Stimulated activated CD8-positive, alpha-beta memory T cell treated with anti-CD3 and anti-CD28 coated beads, Interleukin-15, amount 100 ng/mL, for 48 hours (primary cell): ENCODE measurements around the gene PLA2G2D.
"Not testable (repeated sequence)": the region's sequence is repeated elsewhere in the genome, so short reads cannot be mapped to it uniquely, and the experiment has no call there.

ENCODE experiments used
- DNase-seq, 2 donors: peaks; one replicate each; pipeline ENCODE4 v3.0.0-alpha.2; 2020; ENCODE audit warnings: low read depth in 2 of 2

The PLA2G2D gene

GRCh38 chr1:20143318-20143717 lies 24.0 kb upstream of the PLA2G2D start:
- DNase-seq, result no peak

DNA sequence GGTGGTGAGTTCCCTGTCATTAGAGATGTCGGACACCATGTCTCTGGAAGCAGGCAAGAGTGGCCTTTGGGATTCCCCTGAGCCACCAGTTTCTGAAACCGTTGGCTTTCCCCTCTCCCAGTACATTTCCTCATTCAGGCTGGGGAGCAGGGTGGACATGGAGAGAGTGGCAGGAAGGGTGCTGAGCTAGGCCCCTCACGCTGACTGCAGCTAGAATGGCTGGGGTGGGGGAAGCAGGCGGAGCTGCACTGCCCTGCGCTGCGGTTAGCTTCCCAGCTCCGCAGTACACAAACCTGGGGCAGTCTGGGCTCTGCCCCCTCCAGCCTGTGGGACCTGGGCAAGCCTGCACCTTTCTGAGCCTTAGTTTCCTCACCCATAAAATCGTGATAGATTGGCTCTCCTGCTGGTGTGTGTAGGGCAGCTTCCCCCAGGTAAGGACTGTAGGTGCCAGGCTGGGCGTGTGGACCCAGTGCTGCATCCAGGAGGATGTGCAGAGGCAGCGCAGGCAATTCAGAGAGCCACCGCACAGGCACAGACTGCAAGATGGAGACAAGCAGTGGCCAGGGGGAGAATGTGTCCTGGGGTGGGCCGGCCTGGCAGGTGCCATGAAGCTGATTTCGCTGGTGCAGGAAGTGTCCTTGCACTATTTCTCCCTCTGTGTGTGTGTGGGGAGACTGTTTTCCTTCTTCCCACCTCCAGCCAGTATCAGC lies 22.8 kb upstream of the PLA2G2D start:
- no peak for DNase-seq

- DNase-seq, result no peak
Measured at GRCh38 chr1:20141466-20141865, 22.1 kb upstream of the PLA2G2D start.

GRCh38 chr1:20141001-20141400 lies 21.7 kb upstream of the PLA2G2D start:
- no peak for DNase-seq

DNA sequence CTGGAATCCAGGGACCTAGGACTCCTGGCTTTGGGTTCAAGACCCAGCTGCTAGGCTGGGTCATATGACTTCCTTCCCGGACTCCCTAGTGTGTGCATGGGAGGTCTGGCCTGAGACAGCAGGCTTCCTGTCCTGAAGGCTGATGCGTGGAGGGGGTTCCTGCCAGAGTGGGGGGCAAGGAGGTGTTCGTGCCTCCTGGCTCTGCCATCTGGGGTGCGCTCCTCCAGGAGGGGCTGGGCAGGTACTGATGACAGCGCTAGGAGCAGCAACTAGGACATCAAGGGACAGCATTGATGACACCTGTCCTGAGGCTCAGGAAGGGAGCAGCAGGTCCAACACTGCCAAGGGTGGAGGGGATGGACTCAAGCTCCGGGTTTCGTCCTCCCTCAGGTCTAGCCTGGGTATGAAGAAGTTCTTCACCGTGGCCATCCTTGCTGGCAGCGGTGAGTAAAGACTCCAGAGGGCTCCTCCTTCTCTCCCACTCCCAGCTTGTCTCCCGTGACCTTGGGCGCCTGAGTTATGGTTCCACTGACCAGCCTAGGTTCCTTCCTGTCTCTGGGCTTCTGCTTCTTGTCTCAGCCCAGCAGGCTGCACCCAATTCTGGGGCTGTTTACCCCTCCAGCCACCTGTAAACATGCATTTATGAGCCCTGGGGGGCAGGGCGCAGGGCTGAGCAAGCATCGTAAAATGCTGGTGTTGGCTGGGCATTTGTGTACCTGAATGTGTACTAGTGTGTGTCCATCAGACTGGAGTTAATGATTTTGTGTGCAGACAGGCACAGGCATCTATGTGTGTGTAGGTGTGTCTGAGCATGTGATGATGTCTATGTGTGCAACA lies 20.7 kb upstream of the PLA2G2D start:
- no peak for DNase-seq

- DNase-seq, result no peak
Measured at GRCh38 chr1:20138961-20139550, 19.7 kb upstream of the PLA2G2D start, which contains the start of gene PLA2G2F. Gene PLA2G2F (plus strand): TSS chr1:20139323. CDS start chr1:20139428, 105 bp downstream.

DNA sequence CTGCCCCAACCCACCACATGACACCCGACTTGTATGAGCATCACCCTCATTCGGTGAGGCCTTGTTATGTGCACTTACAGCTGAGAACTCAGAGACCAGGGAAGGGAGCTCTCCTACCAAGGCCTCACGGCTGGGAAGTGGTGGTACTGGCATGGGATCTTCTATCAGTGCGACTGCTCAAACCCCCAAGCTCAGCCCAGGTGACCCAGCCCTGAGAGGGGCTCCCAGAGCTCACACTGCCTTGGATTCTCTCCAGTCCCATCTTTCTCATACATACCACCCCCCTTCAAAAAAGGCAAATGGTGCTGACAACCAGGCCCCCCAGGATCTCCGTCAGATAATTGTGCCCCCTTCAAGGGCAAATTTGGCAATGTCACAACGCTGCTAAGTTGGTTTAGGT lies 19.0 kb upstream of the PLA2G2D start:
- no peak for DNase-seq

DNA sequence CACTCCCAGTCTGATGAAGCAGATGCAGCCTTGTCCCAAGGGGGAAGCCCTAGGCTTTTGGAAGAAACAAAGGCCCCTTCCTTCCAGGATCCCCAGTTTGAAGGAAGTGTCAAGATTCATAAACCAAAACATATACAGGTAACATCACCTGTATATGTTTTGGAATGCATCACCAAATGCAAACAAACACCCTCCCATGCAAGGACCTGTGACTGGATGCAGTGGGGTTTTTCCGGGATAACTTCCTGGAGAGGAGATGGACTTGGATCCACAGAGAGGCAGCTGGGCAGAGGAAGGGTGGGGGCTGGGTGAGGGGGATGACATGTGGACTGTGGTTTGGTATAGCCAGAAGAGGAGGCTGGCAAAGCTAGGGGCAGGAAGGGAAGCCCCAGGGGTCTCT lies 18.3 kb upstream of the PLA2G2D start:
- DNase-seq, result no peak

GRCh38 chr1:20137055-20137454 lies 17.7 kb upstream of the PLA2G2D start:
- DNase-seq, result no peak

GRCh38 chr1:20136249-20136648 lies 16.9 kb upstream of the PLA2G2D start:
- DNase-seq, result no peak

DNA sequence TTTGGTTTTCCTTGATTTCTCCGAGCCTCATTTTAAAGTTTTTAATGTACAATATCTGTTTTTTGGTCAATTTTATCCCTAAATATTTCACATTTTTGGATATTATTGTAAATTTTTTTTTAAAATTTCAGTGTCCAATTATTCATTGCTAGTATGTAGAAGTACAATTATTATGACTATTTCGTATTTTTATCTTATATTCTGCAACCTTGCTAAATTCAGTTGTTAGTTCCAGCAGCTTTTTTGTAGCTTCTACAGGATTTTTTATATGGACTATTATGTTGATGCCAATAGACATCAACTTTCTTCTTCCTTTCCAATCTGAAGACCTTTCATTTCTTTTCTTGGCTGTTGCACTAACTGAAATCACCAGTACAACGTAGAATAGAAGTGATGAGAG lies 15.7 kb upstream of the PLA2G2D start:
- DNase-seq, result no peak

DNA sequence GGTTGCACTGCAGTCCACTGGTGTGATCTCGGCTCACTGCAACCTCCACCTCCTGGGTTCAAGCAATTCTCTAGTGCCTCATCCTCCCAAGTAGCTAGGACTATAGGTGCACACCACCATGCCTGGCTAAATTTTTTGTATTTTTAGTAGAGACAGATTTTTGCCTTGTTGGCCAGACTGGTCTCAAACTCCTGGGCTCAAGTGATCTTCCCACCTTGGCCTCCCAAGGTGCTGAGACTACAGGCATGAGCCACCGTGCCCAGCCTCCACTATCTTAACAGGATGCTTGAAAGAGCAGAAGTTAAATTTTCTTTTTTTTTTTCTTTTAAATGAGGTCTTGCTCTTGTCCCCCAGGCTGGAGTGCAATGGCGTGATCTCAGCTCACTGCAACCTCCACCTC lies 11.2 kb upstream of the PLA2G2D start:
- DNase-seq, result not testable (repeated sequence)

GRCh38 chr1:20126806-20127440 lies 7.6 kb upstream of the PLA2G2D start:
- DNase-seq, result no peak

DNA sequence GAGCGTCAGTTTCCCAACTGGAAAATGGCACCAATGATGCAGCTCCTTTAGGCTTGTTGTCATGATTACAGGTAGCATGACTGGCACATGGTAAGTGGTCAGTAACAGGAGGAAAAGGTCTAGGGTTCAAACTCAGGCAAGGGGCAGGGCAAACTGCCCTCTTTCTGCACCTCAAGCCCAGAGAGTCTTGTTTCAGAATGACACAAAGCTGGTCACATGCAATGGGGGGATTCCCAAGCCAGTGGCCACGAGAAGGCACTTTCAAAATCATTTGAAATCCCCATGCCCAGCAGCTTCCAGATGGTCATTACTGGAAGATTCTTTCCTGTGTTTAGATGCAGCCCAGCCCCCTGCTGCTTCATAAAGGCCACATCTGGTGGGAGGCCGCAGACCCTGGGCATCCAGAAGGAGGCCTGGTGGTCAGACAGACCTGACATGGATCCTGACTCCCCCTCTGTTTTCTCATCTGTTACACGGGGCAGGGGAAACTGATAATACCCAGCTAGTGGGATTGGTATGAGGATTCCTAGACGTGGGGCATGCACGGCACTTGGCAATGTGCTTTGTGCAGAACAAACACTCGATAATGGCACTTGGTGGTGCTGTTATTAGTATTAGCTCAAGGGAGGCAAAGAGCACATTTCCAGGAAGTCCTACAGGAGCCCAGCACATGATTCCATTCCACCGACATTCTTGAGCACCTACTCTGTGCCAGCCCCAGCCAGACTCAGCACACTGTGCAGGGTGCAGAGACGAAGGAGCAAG lies 6.9 kb upstream of the PLA2G2D start:
- DNase-seq, result no peak

GRCh38 chr1:20125100-20125499 lies 5.8 kb upstream of the PLA2G2D start:
- DNase-seq, result no peak

DNA sequence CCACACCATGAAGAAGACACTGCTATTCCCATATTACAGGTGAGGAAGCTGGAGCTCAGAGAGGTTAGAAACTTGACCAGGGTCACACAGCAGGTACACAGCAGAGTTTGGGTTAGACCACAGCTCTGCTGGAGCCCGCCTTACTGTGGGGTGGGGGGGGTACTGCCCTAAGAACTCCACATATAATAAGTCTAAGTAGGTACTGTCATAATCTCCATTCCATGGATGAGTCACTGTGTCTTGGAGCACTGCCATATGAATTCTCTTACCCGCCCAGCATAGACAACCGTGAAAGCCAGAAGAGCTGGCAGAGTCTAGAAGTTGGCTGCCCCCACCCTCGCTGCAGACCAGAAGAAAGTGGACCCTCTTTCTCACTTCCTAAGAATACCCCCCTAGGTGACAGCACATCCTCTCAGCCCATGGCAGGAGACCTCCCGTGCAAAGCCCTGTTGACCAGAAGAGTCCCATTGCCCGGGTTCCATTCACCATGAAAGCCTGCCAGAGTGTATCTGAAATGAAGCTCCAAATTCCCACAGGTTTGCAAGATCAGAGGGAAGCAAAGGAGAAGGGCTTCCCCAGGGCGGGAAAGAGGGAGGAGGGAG lies 5.2 kb upstream of the PLA2G2D start:
- no peak for DNase-seq

- no peak for DNase-seq
Measured at GRCh38 chr1:20123722-20124455, 4.6 kb upstream of the PLA2G2D start.

DNA sequence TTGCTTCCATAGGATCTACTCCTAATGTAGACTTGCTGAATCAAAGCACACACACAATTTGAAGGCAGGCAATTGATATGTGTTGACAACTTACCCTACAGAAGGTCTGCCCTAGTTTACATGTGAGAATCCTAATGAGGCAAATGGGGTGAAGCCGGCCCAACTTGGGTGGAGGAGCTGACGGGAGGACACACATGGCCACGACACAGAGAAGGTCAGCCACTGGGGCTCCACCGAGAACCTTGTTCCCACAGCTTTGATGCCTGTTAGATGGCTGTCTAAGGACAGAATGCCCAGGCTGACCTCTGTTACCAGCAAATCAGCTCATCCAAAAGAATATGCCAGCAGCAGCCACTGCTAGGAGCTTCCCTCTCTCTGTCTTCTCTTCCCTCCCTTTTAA lies 1.5 kb upstream of the PLA2G2D start:
- DNase-seq, result no peak

DNA sequence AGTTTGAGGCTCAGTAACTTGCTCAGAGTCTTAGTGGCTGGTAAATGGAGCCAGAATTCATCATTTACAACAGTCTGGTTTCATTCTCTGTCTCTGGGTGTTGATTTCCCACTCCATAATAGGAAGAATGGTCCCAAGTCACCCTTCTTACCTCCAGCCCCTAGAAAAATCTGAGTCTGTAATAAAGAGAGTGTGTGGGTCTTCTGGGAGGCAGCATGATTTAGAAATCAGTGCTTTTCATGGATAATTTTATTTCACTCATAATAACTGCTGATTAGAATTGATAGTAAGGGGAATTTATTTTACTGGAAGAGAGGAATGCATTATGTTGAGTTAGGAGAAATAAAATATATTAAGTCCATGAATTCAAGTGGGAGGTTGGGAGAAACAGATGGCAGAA lies 2.1 kb downstream of the PLA2G2D start:
- DNase-seq, result no peak

- DNase-seq, result no peak
Measured at GRCh38 chr1:20115916-20116315, 3.4 kb downstream of the PLA2G2D start.
